Ramos (cell line): ENCODE data around the gene GALNT2.

Experiments used
- in situ Hi-C: fragments of 300-500 bp; cut with MboI; formaldehyde crosslinking; loops from one replicate; pipeline ENCODE4 v1.14.3; 2022; ENCODE audit warnings: low sequenced_read_pairs; ENCODE audit not compliant: unreplicated experiment

The GALNT2 gene

GRCh38 chr1:230263568-230264195, 196.6 kb downstream of the GALNT2 start:
- in situ Hi-C loops, result no loop called here

- in situ Hi-C loops, result no loop called here
Observed at GRCh38 chr1:230264342-230264741, 197.3 kb downstream of the GALNT2 start.

- in situ Hi-C loops, result no loop called here
Observed at GRCh38 chr1:230265200-230266115, 198.4 kb downstream of the GALNT2 start.

- in situ Hi-C loops, result no loop called here
Observed at GRCh38 chr1:230266456-230266855, 199.4 kb downstream of the GALNT2 start.

- in situ Hi-C loops, result no loop called here
Observed at GRCh38 chr1:230267338-230268065, 200.5 kb downstream of the GALNT2 start.

GRCh38 chr1:230268371-230269170, 201.5 kb downstream of the GALNT2 start:
- in situ Hi-C loops, result no loop called here

- in situ Hi-C loops, result no loop called here
Observed at GRCh38 chr1:230270185-230270558, 203.1 kb downstream of the GALNT2 start.

- in situ Hi-C loops, result no loop called here
Observed at GRCh38 chr1:230270559-230271281, 203.7 kb downstream of the GALNT2 start.

- in situ Hi-C loops, result no loop called here
Observed at GRCh38 chr1:230271300-230272035, 204.4 kb downstream of the GALNT2 start.

GRCh38 chr1:230272557-230272956, 205.5 kb downstream of the GALNT2 start:
- in situ Hi-C loops, result no loop called here

GRCh38 chr1:230273141-230273710, 206.2 kb downstream of the GALNT2 start:
- in situ Hi-C loops, result no loop called here

GRCh38 chr1:230274254-230274653, 207.2 kb downstream of the GALNT2 start:
- in situ Hi-C loops, result no loop called here

- in situ Hi-C loops, result no loop called here
Observed at GRCh38 chr1:230276401-230276800, 209.4 kb downstream of the GALNT2 start.

- in situ Hi-C loops, result no loop called here
Observed at GRCh38 chr1:230277201-230278025, 210.4 kb downstream of the GALNT2 start.

- in situ Hi-C loops, result no loop called here
Observed at GRCh38 chr1:230278376-230278775, 211.3 kb downstream of the GALNT2 start.

- in situ Hi-C loops, result no loop called here
Observed at GRCh38 chr1:230278871-230279582, 212.0 kb downstream of the GALNT2 start.

GRCh38 chr1:230279583-230279945, 212.5 kb downstream of the GALNT2 start:
- in situ Hi-C loops, result no loop called here
